GM21529 (cell line): ENCODE results near the gene SERPIND1.
"Not testable (repeated sequence)": the region's sequence is repeated elsewhere in the genome, so short reads cannot be mapped to it uniquely, and the experiment has no call there.

Experiments used
- ATAC-seq: cut with Tn5 transposase; IDR thresholded peaks from one replicate; pipeline ENCODE4 v1.9.1; 2021; ENCODE audit not compliant: unreplicated experiment

Gene SERPIND1

DNA sequence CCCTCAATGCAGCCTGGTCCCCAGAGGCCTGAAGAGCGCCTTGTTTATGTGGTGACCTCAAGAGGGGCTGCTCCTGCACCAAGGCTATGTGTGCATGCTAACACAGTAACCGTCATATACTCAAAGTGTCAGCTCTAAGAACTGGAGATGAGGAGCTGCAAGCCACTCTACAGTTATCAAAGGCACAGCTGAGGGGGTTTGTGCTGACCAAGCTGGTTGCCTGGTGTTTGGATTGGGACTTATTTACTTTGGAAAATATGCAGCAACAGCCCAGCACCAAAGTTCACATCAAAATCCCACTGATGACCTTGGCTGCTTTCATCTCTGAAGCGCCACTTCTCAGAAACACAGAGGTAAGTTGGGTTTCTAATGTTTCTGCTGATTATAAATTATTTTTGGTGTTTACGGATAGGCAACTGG, at the start of gene SERPIND1:
Gene SERPIND1, plus strand, starts transcription at position 321 of the 420 bp plus-strand sequence. CDS start 5,200 bp downstream, outside the sequence.
- ATAC-seq = no peak

- no peak for ATAC-seq
Observed at GRCh38 chr22:20724676-20725454, 49.0 kb upstream of the SERPIND1 start.

DNA sequence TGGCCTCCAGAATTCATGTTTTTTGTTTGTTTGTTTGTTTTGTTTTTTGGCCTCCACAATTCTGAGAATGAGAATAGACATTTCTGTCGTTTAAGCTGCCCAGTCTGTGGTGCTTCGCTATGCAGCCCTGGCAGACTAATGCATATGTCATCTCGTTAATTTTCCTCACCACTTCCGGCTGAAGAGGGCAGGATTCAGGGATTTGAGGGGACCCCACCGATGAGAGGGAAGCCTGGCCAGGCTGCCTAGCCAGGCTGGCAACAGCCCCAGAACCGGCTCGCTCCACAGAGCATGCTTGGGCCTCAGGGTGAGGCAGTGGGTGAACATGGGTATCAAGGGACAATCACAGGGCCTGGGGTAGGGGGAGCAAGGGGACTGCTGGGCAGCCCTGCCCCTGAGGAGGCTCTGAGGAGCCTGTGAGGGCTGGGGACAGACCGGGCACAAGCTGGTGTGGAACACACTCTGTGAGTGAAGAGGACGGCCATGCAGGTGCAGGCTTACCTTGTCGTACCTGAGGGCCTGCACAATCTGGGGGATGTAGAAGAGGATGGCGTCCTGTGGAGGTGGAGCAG, 47.8 kb upstream of the SERPIND1 start:
- ATAC-seq = no peak

- ATAC-seq = no peak
Observed at GRCh38 chr22:20727118-20728015, 46.5 kb upstream of the SERPIND1 start.

DNA sequence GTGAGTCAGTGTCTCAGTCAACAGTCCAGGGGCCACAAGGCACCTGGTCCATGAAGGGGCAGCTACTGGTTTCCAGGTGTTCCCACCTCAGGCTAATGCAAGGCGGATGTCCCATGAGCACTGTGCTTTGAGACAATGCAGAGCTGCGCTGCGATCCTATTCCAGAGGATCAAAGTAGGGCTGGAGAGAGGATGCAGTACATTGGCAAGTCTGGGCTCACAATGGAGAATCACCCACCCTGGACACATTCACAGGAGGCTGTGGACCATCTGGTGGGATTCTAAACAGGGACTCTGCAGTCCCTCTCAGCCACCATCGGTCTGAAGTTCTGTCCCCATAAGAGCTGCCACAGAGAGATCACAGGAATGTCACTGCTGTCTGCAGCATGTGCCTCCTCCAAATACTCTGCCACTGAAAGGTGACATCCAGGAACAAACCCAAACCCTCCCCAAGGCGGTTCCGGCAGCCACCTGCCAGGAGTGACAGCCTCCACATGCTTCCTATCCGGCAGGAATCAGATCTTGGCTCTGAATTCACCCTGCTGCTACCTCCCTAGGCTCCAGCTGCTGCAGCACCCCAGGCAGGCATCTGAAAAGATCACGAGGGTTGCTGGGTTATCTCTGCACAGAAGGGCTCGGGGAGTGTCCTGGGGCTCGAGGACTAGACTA, 45.3 kb upstream of the SERPIND1 start:
- ATAC-seq = no peak

- ATAC-seq = no peak
Observed at GRCh38 chr22:20729194-20729593, 44.7 kb upstream of the SERPIND1 start.

- not testable (repeated sequence) for ATAC-seq
Observed at GRCh38 chr22:20732431-20732830, 41.5 kb upstream of the SERPIND1 start.

GRCh38 chr22:20735356-20736162, 38.4 kb upstream of the SERPIND1 start:
- not testable (repeated sequence) for ATAC-seq

- not testable (repeated sequence) for ATAC-seq
Observed at GRCh38 chr22:20736891-20737290, 37.0 kb upstream of the SERPIND1 start.

DNA sequence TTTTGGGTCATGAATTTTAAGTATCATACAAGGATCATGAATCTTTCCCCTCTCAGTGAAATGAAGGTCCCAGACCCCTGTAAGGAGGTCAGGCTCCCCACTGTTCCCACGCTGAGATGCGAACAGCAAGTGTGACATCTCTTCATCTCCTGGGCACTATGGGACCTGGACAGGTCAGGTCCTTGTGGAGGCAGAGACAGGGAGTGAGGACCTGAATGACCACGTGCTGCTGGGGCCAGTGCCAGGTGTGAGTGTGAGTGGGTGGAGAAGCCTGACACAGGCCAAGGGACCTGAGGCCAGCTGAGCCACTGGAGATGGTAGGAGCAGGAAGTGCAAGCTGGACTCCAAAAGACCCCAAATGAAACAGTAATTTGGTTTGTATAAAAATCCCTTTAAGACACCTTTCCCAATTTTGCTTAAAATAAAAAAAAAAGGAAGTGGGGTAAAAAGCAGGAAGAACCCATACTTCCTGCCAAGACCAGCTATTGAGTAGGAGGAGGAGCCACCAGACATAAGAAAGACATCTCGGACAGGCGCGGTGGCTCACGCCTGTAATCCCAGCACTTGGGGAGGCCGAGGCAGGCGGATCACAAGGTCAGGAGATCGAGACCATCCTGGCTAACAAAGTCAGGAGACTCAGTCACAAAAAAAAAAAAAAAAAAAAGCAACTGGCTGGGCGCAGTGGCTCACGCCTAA, 35.4 kb upstream of the SERPIND1 start:
- no peak for ATAC-seq

DNA sequence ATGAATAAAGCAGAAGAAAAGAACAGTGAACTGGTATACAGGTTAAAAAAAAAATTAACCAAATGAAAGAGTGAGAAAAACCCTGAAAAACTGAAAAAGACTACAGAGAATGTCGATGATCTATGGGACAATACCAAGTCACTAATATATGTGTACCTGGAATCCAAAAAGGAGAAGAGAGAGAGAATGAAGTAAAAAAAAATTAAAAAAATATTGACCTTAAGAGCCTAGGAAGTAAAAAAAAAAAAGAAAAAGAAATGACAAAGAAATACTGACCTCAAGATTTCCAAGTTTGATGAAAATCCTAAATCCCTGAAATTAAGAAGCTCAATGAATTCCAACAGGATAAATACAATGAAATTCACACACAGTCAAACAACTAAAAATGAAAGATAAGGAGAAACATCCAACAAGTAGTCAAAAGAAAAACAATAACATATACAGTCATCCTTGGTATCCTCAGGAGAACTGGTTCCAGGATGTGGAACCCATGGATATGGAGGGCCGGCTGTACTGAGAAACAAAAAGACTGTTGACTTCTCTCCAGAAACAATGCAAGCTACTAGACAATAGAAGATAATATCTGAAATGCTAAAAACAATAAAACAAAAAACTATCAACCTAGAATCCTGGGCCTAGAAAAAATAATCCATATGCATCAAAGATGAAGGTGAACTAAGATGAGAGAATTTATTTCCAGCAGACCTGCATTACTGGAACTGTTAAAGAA, 33.5 kb upstream of the SERPIND1 start:
- no peak for ATAC-seq

- no peak for ATAC-seq
Observed at GRCh38 chr22:20741008-20741633, 32.8 kb upstream of the SERPIND1 start.

GRCh38 chr22:20741634-20742581, 32.0 kb upstream of the SERPIND1 start:
- ATAC-seq = no peak

DNA sequence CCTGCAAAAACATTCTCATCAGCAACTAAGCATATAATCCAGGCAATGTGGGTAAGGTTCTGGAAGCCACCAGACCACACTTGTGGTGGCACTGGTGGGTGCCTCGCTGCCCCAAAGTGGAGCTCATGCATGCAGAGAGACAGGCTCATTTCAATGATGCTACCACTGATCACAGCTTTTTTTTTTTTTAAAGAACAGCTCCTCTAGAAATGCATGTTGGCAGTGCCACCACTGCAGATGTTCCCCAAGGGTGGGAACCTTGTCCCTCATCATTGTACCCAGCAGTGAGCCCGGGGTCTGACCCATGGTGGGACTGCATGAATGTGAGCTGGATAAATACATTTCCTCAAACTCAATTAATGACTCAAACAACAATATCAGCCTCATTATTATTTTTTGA, 31.1 kb upstream of the SERPIND1 start:
- no peak for ATAC-seq

GRCh38 chr22:20744456-20744855, 29.5 kb upstream of the SERPIND1 start:
- ATAC-seq = no peak

DNA sequence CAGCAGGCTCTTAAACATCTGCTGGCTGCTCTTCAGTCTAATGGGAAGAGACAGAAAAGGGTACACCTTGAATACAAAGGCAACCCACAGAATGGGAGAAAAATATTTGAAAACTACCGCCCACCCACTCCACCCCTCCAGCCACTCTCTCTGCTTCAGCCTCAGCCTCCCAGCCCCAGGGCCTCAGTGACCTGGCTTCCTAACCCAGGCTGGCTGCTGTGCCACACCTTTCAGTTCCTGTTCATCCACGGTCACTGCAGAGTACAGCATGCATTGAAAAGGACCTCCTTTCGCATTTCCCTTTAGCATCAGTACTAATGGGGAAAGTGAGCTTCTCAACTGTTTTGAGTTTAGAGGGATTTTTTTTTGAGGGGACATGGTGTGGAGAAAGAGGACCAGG, 28.8 kb upstream of the SERPIND1 start:
- no peak for ATAC-seq

DNA sequence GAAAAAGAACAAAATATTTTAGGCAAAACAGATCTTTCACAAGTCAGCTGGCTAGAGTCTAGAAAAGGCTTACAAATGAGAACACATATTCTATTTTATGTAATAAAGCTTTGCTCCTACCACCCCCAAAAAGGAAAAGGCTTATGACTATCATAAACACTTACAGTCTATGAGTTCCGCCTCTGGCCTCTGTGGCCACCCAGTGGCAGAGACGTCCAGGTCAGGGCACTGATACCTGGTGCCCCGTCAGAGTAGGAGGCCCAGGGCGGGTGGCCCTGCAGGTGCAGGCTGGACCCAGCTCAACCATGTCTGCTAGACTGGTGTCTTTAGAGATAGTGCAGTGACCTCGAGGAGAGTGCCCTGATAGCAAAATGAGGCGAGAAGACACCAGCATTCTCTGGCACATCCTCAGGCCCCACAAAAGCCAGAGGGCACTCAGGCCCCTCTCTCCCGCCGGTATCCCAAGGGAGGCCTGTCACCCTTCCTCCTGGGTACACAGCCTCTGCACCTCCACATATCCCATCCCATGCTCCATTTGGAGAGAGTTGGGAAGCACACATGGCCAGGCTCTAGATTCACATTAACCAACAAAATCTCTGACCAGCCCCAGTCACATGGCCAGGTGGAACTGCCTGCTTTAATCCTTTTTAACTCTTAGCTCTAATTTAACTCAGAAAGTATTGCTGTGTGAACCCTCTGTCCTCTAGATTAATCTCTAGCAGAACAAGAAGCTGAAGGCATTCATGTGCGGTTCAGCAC, 27.3 kb upstream of the SERPIND1 start:
- no peak for ATAC-seq
